ENCODE data around the gene SLAMF8. TPM values are rescaled to one million over a fixed set of nuclear protein-coding genes. Genes with fewer than 3 reads are reported as not detected.
A peak's percentile ranks its signal among the peaks of the same experiment; 100 is the strongest.

The SLAMF8 gene
- total RNA-seq, 1 experiment from 2014 or later = not detected

DNA sequence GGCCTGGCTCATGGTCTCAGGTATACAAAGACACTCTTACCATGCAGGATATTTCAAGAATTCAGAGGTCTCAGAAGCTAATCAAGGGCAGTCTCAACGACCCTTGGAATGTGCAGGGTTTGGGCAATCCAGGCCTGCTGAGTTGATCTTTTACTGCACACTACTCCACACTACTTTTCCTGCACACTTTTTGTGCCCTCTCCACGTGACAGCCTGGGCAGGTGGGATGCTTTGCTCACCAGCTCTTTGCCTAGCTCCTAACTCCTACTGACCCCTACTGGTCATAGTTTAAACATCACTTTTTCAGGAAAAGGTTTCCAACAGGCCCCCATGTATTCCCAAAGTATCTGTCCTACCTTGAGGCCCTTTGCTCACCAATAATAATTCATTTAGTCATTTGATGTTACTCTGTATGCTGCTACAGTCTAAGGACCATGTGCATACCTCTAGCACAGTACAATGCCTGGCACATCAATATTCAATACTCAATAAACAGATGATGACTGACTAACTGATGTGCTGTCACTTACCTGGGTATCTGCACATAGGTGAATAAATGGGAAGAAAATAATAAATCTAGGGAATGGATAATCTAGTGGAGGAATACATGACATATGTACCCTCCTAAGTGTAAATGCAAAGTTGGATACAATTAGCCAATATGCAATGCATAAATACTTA is 36.3 kb upstream of the SLAMF8 start:
- no peaks in the 10 kb centered on the region for H3K36me3 Mint-ChIP-seq (ENCODE audit: insufficient read depth, unreplicated experiment)
- peaks cover 4% of the 10 kb centered on the region for H3K27me3 Mint-ChIP-seq (ENCODE audit: insufficient read depth, unreplicated experiment)
- Histone ChIP-seq H3K4me1 (peaks cover 20% of the 10 kb centered on the region), H3K4me3 (ENCODE audit: low read depth, low read length) (no peak overlapping the region), H3K36me3 (ENCODE audit: control insufficient read depth, insufficient read depth, low read length) (no peaks in the 10 kb centered on the region), H3K27me3 (replicated peaks; ENCODE audit: control insufficient read depth, insufficient read depth, low read length) (no peaks in the 10 kb centered on the region), H3K9me3 (no peaks in the 10 kb centered on the region)
- ChIA-PET POLR2A (no interaction called here), CTCF (interaction anchor here (0.6 to 2.3 kb wide), 8 partner anchors 9 to 592 kb away, joined by 3 to 26 read pairs (median 3); partner anchors contain the start of gene DUSP23)
- H3K4me3 Mint-ChIP-seq (ENCODE audit: unreplicated experiment) = no peak overlapping the region
- H3K27ac Mint-ChIP-seq (ENCODE audit: unreplicated experiment) = no peak overlapping the region
- H3K9me3 Mint-ChIP-seq (ENCODE audit: unreplicated experiment) = no peaks in the 10 kb centered on the region
- intact Hi-C loops (cut with micrococcal nuclease; ENCODE audit: unreplicated experiment) = loop anchor here (1.0 to 5.0 kb wide), 2 partner anchors 10 to 628 kb away; partner anchors contain the start of gene DUSP23
- DNase-seq = peak; percentile 51 to 58
- TF ChIP-seq, protein P1, sequence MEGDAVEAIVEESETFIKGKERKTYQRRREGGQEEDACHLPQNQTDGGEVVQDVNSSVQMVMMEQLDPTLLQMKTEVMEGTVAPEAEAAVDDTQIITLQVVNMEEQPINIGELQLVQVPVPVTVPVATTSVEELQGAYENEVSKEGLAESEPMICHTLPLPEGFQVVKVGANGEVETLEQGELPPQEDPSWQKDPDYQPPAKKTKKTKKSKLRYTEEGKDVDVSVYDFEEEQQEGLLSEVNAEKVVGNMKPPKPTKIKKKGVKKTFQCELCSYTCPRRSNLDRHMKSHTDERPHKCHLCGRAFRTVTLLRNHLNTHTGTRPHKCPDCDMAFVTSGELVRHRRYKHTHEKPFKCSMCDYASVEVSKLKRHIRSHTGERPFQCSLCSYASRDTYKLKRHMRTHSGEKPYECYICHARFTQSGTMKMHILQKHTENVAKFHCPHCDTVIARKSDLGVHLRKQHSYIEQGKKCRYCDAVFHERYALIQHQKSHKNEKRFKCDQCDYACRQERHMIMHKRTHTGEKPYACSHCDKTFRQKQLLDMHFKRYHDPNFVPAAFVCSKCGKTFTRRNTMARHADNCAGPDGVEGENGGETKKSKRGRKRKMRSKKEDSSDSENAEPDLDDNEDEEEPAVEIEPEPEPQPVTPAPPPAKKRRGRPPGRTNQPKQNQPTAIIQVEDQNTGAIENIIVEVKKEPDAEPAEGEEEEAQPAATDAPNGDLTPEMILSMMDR (IDR thresholded peaks at IDR 0.05; ENCODE audit: insufficient read depth in 1 of 2, low read depth in 1 of 2, low read length in 1 of 2, severe bottlenecking in 1 of 2, unreplicated experiment in 1 of 2) = peak; percentile 59 to 65
- peaks cover 31% of the 10 kb centered on the region for H3K4me1 Mint-ChIP-seq (ENCODE audit: low read depth, unreplicated experiment)
- no TSS peak for BruUV-seq (replicated peaks)

DNA sequence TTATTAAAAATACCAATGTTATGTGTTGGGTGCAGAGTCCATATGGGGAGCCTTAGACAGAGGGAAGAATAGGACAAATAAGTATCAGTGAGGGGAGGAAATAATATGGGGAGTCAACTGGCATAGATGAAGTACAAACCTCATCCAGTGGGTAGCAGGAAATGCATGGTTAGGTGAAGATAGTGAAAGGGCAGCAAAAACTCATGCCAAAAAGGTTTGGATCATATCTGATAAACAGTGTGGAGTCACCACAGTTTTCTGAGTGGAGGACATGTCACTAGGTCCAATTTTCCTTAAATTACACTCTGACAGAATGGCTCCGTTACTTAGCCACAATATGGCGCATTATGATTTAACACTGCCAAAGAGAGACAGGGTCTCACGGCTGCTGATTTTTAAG is 35.6 kb upstream of the SLAMF8 start:
- no TSS peak for BruUV-seq (replicated peaks)
- CTCF ChIA-PET = no interaction called here
- no peaks in the 10 kb centered on the region for H3K9me3 Mint-ChIP-seq (ENCODE audit: unreplicated experiment)

DNA sequence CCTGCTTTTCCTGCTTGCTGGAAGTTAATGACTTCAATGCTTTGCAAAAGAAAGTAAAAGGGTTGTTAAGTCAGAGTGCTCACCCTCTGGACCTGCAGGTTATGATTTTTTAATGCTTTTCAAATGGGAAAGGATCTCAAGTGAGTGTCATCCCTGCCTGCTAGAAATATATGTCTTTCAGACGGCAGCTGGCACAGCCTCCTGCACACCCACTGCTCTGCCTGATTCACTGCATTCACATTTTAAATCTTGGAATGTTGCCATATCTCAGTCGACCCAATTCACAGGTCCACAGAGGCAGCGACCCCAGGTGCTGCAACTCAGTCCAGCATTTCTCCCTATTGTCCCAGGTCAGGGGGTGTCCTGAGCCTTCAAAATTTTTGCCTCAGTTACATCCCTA is 35.2 kb upstream of the SLAMF8 start:
- no peak overlapping the region for H3K4me3 Mint-ChIP-seq (ENCODE audit: unreplicated experiment)

More for the DNA sequence above, 35.6 kb upstream of the SLAMF8 start:
- no peak overlapping the region for H3K4me3 ChIP-seq (ENCODE audit: low read depth, low read length)
- POLR2A ChIA-PET = no interaction called here
- Mint-ChIP-seq H3K4me3 (ENCODE audit: unreplicated experiment) (no peak overlapping the region), H3K36me3 (ENCODE audit: insufficient read depth, unreplicated experiment) (no peaks in the 10 kb centered on the region), H3K27me3 (ENCODE audit: insufficient read depth, unreplicated experiment) (peaks cover 4% of the 10 kb centered on the region), H3K27ac (ENCODE audit: unreplicated experiment) (no peak overlapping the region), H3K4me1 (ENCODE audit: low read depth, unreplicated experiment) (peaks cover 31% of the 10 kb centered on the region)
- no peak for DNase-seq
- intact Hi-C loops (cut with micrococcal nuclease; ENCODE audit: unreplicated experiment) = loop anchor here (5.0 kb wide), 1 partner anchor 629 kb away; no protein-coding TSS in a partner anchor
- H3K4me1 ChIP-seq = peaks cover 17% of the 10 kb centered on the region
- H3K27me3 ChIP-seq (replicated peaks; ENCODE audit: control insufficient read depth, insufficient read depth, low read length) = no peaks in the 10 kb centered on the region
- H3K9me3 ChIP-seq = no peaks in the 10 kb centered on the region
- no peaks in the 10 kb centered on the region for H3K36me3 ChIP-seq (ENCODE audit: control insufficient read depth, insufficient read depth, low read length)
- TF ChIP-seq, protein P1 (IDR thresholded peaks at IDR 0.05; ENCODE audit: insufficient read depth in 1 of 2, low read depth in 1 of 2, low read length in 1 of 2, severe bottlenecking in 1 of 2, unreplicated experiment in 1 of 2) = no peak

More for the DNA sequence above, 35.2 kb upstream of the SLAMF8 start:
- TF ChIP-seq, protein P1 (IDR thresholded peaks at IDR 0.05; ENCODE audit: insufficient read depth in 1 of 2, low read depth in 1 of 2, low read length in 1 of 2, severe bottlenecking in 1 of 2, unreplicated experiment in 1 of 2) = no peak
- no peak for DNase-seq
- Histone ChIP-seq H3K36me3 (ENCODE audit: control insufficient read depth, insufficient read depth, low read length) (no peaks in the 10 kb centered on the region), H3K9me3 (no peaks in the 10 kb centered on the region), H3K4me1 (peaks cover 12% of the 10 kb centered on the region), H3K4me3 (ENCODE audit: low read depth, low read length) (no peak overlapping the region), H3K27me3 (replicated peaks; ENCODE audit: control insufficient read depth, insufficient read depth, low read length) (no peaks in the 10 kb centered on the region)
- H3K27ac Mint-ChIP-seq (ENCODE audit: unreplicated experiment) = no peak overlapping the region
- H3K4me1 Mint-ChIP-seq (ENCODE audit: low read depth, unreplicated experiment) = peaks cover 27% of the 10 kb centered on the region
- BruUV-seq (replicated peaks) = no TSS peak
- H3K9me3 Mint-ChIP-seq (ENCODE audit: unreplicated experiment) = no peaks in the 10 kb centered on the region
- H3K36me3 Mint-ChIP-seq (ENCODE audit: insufficient read depth, unreplicated experiment) = no peaks in the 10 kb centered on the region
- peaks cover 4% of the 10 kb centered on the region for H3K27me3 Mint-ChIP-seq (ENCODE audit: insufficient read depth, unreplicated experiment)
- intact Hi-C loops (cut with micrococcal nuclease; ENCODE audit: unreplicated experiment) = loop anchor here (5.0 kb wide), 1 partner anchor 629 kb away; no protein-coding TSS in a partner anchor
- ChIA-PET POLR2A (no interaction called here), CTCF (no interaction called here)
